ENCODE results near the gene MCCC2.
"Not testable (repeated sequence)": the region's sequence is repeated elsewhere in the genome, so short reads cannot be mapped to it uniquely, and the experiment has no call there.

MCCC2 gene

DNA sequence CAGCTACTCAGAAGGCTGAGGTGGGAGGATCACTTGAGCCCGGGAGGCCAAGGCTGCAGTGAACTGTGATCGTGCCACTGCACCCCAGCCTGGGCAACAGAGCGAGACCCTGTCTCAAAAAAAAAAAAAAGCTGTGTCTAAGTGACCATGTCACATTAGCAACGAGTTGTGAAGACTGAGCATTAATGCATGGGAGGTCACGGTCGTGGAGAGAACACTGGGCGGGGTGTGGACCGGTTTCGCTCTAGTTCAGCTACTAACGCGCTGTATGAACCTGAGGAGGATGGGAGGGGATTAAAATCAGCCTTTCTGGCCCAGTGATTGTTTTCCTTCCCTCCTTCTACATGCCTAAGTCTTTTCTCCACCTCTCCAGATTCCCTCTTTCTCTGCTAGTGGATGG, 75.2 kb downstream of the MCCC2 start:
- DNase-seq (ENCODE audit: low read depth, low spot score): no peak

- DNase-seq (ENCODE audit: low read depth, low spot score): peak; percentile 18
Observed at GRCh38 chr5:71663191-71663969, 76.2 kb downstream of the MCCC2 start.

DNA sequence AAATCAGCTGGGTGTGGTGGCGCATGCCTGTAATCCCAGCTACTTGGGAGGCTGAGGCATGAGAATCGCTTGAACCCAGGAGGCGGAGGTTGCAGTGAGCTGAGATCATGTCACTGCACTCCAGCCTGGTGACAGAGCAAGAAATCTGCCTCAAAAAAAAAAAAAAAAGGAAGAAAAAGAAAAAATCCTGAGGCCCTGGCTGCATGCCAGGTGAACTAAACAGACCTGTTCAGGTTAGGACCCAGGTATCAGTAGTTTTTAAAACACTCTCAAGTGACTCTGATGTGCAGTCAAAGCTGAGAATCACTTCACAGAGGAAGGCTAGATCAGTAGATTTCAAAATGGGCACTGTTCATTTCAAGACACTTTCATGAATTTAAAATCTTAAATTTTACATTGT, 77.5 kb downstream of the MCCC2 start:
- DNase-seq (ENCODE audit: low read depth, low spot score): not testable (repeated sequence)

DNA sequence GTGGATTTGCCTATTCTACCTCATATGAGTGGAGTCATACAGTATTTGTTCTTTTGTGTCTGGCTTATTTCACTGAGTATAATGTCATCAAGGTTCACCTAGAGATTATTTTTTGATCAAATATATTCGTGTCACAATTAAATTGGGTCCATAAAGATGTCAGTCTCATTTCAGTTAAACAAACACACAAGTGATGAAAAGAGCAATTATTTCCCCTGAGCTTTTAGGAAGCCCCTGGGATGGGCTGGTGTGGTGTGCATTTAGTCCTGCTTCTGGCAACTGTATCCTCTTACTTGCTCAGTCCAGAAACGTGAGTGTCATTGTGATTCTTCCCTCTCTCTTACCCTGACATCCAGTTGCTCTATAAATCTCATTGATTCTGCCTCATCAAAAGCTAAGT, 79.2 kb downstream of the MCCC2 start:
- DNase-seq (ENCODE audit: low read depth, low spot score): no peak

- no peak for DNase-seq (ENCODE audit: low read depth, low spot score)
Observed at GRCh38 chr5:71677977-71678376, 90.8 kb downstream of the MCCC2 start.

- no peak for DNase-seq (ENCODE audit: low read depth, low spot score)
Observed at GRCh38 chr5:71679714-71680113, 92.6 kb downstream of the MCCC2 start.

GRCh38 chr5:71680510-71680909, 93.4 kb downstream of the MCCC2 start:
- DNase-seq (ENCODE audit: low read depth, low spot score): no peak

GRCh38 chr5:71681296-71681695, 94.2 kb downstream of the MCCC2 start:
- DNase-seq (ENCODE audit: low read depth, low spot score): no peak

- DNase-seq (ENCODE audit: low read depth, low spot score): no peak
Observed at GRCh38 chr5:71684309-71684708, 97.2 kb downstream of the MCCC2 start.

GRCh38 chr5:71693828-71694427, 106.8 kb downstream of the MCCC2 start:
- DNase-seq (ENCODE audit: low read depth, low spot score): no peak

GRCh38 chr5:71695071-71695470, 107.9 kb downstream of the MCCC2 start:
- no peak for DNase-seq (ENCODE audit: low read depth, low spot score)

GRCh38 chr5:71695595-71695994, 108.5 kb downstream of the MCCC2 start:
- DNase-seq (ENCODE audit: low read depth, low spot score): peak; percentile 18

- no peak for DNase-seq (ENCODE audit: low read depth, low spot score)
Observed at GRCh38 chr5:71697967-71698366, 110.8 kb downstream of the MCCC2 start.

DNA sequence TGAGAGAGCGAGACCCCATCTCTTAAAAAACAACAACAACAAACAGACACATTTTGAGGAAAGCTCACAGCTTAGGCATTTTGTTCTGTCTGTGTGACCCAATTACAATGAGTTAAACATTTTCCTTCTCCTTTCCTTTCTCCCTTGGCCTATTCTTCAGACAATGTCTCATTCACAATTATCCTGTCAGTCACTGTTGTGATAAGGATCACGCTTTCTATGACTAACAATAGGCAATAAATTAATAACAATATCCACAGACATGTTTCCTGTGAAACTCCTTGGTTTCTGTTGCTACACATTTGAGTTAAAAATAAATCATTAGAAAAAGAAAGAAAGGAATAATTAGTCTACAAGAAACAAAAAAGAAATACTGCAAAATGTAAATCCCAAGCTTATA, 112.1 kb downstream of the MCCC2 start:
- DNase-seq (ENCODE audit: low read depth, low spot score): no peak

GRCh38 chr5:71699751-71700150, 112.6 kb downstream of the MCCC2 start:
- DNase-seq (ENCODE audit: low read depth, low spot score): no peak

DNA sequence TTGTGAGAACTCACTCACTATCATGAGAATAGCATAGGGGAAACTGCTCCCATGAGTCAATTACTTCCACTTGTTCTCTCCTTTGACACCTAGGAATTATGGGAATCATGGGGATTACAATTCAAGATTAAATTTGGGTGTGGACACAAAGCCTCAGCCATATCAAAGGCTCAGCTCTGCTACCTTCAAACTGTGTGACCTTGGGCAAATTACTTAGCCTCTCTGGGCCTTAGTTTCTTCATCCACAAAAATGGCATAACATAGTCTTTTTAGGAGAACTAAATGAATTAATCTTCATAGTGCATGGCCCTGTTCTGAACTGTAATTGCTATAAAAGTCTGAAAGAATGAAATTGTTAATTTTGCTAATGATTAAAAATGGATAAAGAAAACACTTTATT, 113.7 kb downstream of the MCCC2 start:
- DNase-seq (ENCODE audit: low read depth, low spot score): no peak

DNA sequence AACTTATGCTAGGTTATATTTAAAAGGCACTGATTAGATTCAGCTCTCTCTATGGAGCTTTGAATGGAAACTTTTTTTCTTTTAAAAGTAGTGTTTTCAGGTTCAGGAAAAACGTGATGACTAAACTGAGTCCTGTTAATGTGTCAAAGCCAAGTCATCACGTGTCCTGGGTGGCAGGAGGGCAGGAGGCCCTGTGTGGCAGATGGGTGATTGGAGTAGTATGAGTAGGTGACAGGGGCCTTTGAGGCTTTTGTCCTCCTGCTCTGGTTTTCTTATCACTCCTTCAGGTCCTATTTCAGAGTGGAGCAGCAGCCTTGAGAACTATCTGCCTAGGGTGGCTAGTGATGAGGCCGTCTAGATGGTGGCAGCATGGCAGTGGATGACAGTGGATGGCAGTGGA, 114.3 kb downstream of the MCCC2 start:
- DNase-seq (ENCODE audit: low read depth, low spot score): no peak

GRCh38 chr5:71703941-71704340, 116.8 kb downstream of the MCCC2 start:
- DNase-seq (ENCODE audit: low read depth, low spot score): no peak

DNA sequence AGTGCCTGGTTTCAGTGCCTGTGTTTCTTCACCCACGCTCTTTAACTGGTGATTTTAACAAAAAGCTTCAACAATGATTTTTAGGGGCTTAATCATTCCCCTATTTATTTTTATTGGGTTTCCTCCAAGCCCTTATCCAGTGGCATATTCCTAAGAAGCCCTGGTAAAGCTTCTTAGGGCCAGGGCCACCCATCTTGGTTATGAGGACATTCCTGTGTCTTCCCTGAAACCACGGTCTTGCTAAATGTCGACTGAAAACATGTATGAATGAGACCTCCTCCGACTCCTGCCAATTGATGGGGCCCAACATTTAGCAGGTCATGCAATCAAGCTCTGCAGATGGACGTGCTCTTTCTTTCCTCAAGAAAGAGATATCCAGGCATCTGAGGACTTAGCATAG, 118.3 kb downstream of the MCCC2 start:
- DNase-seq (ENCODE audit: low read depth, low spot score): peak; percentile 7

GRCh38 chr5:71706906-71707305, 119.8 kb downstream of the MCCC2 start:
- no peak for DNase-seq (ENCODE audit: low read depth, low spot score)
